Measurements from ENCODE around the gene ELAVL3. TPM values are rescaled to one million over a fixed set of nuclear protein-coding genes. Genes with fewer than 3 reads are reported as not detected.
A peak's percentile ranks its signal among the peaks of the same experiment; 100 is the strongest.
"Not testable (repeated sequence)": the region's sequence is repeated elsewhere in the genome, so short reads cannot be mapped to it uniquely, and the experiment has no call there.

Gene ELAVL3
- total RNA-seq, 2 donors from 2014 or later: 0.15 to 0.61 TPM

GRCh38 chr19:11495481-11495880, 14.6 kb upstream of the ELAVL3 start:
- intact Hi-C loops (cut with DNase I, micrococcal nuclease): loop anchor here in 1 of 2 donors (10.0 kb wide), 1 partner anchor 89 kb away; no protein-coding TSS in a partner anchor
- DNase-seq (no peak), ATAC-seq (no peak)

GRCh38 chr19:11494634-11495285, 13.9 kb upstream of the ELAVL3 start:
- intact Hi-C loops (cut with DNase I, micrococcal nuclease): loop anchor here in 1 of 2 donors (10.0 kb wide), 1 partner anchor 90 kb away; no protein-coding TSS in a partner anchor
- DNase-seq (no peak), ATAC-seq (no peak)

GRCh38 chr19:11489378-11489777, 8.5 kb upstream of the ELAVL3 start:
- ATAC-seq (no peak), DNase-seq (no peak)
- intact Hi-C loops (cut with DNase I, micrococcal nuclease): loop anchor here in 1 of 2 donors (10.0 kb wide), 1 partner anchor 195 kb away; the partner anchor contains the start of gene TSPAN16

- no peak for DNase-seq
- intact Hi-C loops (cut with DNase I, micrococcal nuclease): loop anchor here in 1 of 2 donors (10.0 kb wide), 1 partner anchor 192 kb away; the partner anchor contains the start of gene TSPAN16
- ATAC-seq: no peak
Measured at GRCh38 chr19:11486661-11487503, 6.0 kb upstream of the ELAVL3 start.

- intact Hi-C loops (cut with DNase I, micrococcal nuclease): loop anchor here in 1 of 2 donors (10.0 kb wide), 1 partner anchor 191 kb away; the partner anchor contains the start of gene TSPAN16
- ATAC-seq: no peak
- no peak for DNase-seq
Measured at GRCh38 chr19:11485245-11485837, 4.5 kb upstream of the ELAVL3 start.

- DNase-seq (no peak), ATAC-seq (no peak)
- intact Hi-C loops (cut with DNase I, micrococcal nuclease): loop anchor here in 1 of 2 donors (10.0 kb wide), 1 partner anchor 189 kb away; the partner anchor contains the start of gene TSPAN16
Measured at GRCh38 chr19:11483366-11484111, 2.7 kb upstream of the ELAVL3 start.

GRCh38 chr19:11482384-11483050, 1.7 kb upstream of the ELAVL3 start:
- peak; percentile 71 to 87 for DNase-seq
- intact Hi-C loops (cut with DNase I, micrococcal nuclease): loop anchor here in 1 of 2 donors (10.0 kb wide), 1 partner anchor 188 kb away; the partner anchor contains the start of gene TSPAN16
- peak; percentile 85 for ATAC-seq

GRCh38 chr19:11481534-11482383, 913 bp upstream of the ELAVL3 start:
- DNase-seq (peak in 1 of 2 donors; percentile 39), ATAC-seq (peak; percentile 50)
- intact Hi-C loops (cut with DNase I, micrococcal nuclease): loop anchor here in 1 of 2 donors (10.0 kb wide), 1 partner anchor 187 kb away; the partner anchor contains the start of gene TSPAN16

GRCh38 chr19:11479898-11480714, 740 bp downstream of the ELAVL3 start:
- intact Hi-C loops (cut with DNase I, micrococcal nuclease): loop anchor here in 1 of 2 donors (10.0 kb wide), 1 partner anchor 185 kb away; the partner anchor contains the start of gene TSPAN16
- DNase-seq: no peak
- ATAC-seq: no peak

- intact Hi-C loops (cut with DNase I, micrococcal nuclease): no loop called here
- ATAC-seq (peak; percentile 59), DNase-seq (peak in 1 of 2 donors; percentile 36)
Measured at GRCh38 chr19:11479090-11479897, 1.6 kb downstream of the ELAVL3 start.

- ATAC-seq: no peak
- intact Hi-C loops (cut with DNase I, micrococcal nuclease): no loop called here
- DNase-seq: no peak
Measured at GRCh38 chr19:11478167-11479089, 2.4 kb downstream of the ELAVL3 start.

GRCh38 chr19:11475861-11476260, 5.0 kb downstream of the ELAVL3 start:
- ATAC-seq (no peak), DNase-seq (no peak)
- intact Hi-C loops (cut with DNase I, micrococcal nuclease): no loop called here

GRCh38 chr19:11475343-11475742, 5.5 kb downstream of the ELAVL3 start:
- DNase-seq; intact Hi-C loops (cut with DNase I, micrococcal nuclease); ATAC-seq: not testable (repeated sequence)

- intact Hi-C loops (cut with DNase I, micrococcal nuclease): no loop called here
- no peak for ATAC-seq
- no peak for DNase-seq
Measured at GRCh38 chr19:11473725-11474124, 7.1 kb downstream of the ELAVL3 start.
